IPS-NIHi11 (cell line): Measurements from ENCODE around the gene MICB.
"Not testable (repeated sequence)": the region's sequence is repeated elsewhere in the genome, so short reads cannot be mapped to it uniquely, and the experiment has no call there.

Experiments used
- DNase-seq: peaks from one replicate; pipeline ENCODE4 v3.0.0; 2012; ENCODE audit warnings: mixed read lengths, low spot score

Gene MICB

DNA sequence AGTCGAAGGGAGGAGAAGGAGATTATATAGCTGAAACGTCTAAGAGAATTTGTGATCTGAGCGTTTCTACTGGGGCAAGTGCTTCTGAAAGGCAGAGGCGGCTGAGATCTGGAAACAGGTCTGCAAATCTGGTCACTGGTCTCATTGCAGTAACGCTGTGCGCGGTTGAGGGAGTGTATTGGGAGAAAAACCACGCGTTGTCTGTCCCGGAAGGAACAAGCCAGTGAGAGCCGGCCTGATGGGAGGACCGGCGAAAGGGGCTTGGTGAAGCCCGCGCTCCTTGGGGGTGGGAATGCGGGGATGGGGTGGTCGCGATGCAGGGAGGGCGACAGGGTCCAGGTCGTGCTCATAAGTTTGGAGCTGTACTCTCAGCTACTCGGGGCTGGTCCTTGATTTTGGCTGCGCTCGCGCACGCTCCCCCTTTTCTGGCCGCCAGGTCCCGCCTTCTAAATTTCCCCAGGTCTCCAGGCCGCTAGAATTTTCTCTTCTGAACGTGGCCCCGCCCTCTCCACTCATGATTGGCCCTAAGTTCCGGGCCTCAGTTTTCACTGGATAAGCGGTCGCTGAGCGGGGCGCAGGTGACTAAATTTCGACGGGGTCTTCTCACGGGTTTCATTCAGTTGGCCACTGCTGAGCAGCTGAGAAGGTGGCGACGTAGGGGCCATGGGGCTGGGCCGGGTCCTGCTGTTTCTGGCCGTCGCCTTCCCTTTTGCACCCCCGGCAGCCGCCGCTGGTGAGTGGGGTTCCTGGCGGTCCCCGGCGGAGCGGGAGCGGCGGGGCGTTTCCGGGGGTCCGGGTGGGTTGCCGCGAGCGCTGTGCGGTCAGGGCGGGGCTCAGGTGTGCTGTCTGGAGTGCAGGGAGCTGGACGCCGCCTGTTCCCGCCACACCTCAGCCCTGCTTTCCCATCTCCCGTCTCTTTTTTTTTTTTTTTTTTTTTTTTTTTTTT is at the start of gene MICB:
TSS of gene MICB (plus strand) at position 615 of the 946 bp plus-strand sequence. CDS start at position 664, 49 bp downstream.
- DNase-seq = peak; percentile 82

DNA sequence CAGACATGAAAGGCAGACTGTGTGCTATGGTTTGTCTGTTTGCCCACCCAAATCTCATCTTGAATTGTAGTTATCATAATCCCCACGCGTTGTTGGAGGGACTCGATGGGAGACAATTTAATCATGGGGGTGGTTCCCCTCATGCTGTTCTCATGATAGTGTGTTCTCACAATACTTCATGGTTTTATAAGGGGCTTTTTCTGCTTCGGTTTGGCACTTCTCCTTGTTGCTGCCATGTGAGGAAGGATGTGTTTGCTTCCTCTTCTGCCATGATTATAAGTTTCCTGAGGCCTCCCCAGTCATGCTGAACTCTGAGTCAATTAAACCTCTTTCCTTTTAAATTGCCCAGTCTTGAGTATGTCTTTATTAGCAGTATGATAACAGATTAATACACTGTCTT is 47.2 kb upstream of the MICB start:
- DNase-seq = no peak

DNA sequence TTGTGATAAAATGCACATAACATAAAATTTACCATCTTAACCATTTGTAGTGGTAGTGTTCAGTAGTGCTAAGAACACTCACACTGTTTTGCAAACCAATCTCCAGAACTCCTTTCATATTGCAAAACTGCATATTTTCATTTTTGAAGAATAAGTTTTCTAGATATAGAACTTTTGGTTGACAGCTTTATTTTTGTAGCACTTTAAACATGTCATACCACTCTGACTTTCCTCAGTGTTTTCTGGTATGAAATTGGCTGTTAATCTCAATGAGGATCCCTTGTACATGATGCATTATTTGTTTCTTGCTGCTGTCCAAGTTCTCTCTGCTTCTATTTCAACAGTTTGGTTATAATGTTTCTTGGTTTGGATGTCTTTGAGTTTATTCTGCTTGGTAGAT is 45.1 kb upstream of the MICB start:
- DNase-seq = no peak

DNA sequence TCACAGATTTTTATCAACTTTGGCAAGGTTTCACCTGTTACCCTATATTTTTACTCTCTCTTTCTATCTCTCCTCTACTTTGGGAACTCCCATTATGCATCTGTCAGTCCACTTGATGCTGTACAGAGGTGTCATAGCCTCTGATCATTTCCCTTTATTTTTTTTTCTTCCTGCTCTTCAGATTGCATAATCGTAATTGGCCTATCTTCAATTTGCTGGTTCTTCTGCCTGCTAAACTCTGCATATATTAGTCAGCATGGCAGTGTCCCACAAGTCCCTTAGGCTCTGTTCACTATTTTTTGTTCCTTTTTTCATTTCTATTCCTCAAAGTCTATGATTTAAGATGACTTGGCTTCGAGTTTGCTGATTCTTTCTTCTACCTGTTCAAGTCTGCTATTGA is 44.7 kb upstream of the MICB start:
- DNase-seq = no peak

DNA sequence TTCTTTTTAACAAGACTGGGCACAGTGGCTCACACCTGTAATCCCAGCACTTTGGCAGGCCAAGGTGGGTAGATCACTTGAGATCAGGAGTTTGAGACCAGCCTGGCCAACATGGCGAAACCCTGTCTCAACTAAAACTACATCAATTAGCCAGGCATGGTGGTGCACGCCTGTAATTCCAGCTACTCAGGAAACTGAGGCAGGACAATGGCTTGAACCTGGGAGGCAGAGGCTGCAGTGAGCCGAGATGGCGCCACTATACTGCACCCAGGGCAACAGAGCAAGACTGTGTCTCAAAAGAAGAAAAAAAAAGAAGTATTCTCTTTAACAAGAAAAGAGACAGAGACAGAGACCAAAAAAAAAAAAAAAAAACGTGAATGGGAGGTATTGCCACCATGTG is 38.1 kb upstream of the MICB start:
- not testable (repeated sequence) for DNase-seq

DNA sequence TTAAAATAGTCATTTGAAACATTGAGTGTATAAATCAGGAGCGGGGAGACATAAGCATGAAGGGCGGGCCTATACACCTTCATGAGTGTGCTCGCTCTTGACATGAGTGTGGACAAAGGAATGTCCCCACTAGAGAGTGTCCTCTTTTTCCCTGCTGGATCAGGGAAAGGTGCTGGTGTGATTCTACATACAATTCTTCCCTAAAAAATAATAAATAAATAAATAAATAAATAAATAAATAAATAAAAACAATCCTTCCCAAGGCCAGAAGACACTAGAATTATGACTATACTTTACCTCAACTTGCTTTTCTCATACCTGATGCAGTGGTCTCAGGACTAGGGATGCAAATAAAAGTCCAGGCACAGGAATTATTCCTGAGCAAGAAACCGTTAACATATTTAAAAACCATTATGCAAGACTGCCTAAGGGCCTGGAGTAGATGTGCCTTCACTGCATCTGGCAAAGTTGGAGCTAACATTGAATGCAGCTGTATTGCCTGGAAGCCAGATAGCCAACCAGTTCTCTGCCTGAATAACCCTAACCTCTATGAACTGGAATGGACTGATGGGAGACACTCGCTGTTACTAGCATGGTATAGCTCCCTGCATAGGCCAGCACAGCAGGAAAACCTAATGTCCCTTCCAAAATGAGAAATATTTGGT is 37.5 kb upstream of the MICB start:
- DNase-seq = no peak

DNA sequence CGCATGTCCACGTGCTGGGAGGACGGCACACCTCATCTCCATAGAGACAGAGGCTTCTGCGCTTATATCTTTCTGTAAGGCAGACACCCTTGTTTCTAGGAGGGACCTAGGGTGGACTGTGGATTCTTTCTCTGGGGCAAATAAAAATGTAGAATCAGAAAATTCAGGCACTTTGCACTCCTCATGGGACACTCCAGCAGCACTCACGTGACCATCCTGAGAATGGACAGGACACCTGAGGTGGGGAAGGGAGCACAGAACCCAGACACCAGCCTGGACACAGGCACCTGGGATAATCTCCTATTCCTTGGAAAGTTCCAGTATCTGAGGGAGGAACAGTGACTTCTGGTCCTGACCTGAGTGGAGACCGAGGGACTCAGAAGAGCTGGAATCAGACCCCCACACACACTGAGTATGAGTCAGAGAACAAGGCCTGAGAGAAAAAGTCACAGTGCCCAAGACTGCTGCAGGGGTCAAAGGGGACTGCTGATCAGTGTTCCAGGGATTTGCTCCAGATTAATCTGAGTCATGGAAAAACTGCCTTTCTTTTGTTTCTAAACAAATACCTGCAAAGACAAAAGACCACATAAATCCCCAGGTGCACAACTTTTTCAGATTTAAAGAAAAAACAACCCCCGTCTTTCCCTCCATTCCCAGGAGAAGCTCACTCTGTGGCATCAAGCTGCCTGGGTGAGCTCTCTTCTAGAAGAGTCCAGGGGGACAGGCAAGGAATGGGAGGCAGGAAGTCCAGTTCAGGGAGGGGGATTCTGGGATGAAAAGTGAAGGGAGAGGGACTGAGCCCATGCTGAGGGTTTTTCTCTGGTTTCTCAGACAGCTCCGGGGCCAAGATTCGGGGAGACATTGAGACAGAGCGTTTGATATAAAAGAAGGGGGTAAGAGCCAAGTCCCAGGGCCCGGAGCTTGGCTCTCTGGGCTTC is 35.6 kb upstream of the MICB start:
- DNase-seq = no peak

DNA sequence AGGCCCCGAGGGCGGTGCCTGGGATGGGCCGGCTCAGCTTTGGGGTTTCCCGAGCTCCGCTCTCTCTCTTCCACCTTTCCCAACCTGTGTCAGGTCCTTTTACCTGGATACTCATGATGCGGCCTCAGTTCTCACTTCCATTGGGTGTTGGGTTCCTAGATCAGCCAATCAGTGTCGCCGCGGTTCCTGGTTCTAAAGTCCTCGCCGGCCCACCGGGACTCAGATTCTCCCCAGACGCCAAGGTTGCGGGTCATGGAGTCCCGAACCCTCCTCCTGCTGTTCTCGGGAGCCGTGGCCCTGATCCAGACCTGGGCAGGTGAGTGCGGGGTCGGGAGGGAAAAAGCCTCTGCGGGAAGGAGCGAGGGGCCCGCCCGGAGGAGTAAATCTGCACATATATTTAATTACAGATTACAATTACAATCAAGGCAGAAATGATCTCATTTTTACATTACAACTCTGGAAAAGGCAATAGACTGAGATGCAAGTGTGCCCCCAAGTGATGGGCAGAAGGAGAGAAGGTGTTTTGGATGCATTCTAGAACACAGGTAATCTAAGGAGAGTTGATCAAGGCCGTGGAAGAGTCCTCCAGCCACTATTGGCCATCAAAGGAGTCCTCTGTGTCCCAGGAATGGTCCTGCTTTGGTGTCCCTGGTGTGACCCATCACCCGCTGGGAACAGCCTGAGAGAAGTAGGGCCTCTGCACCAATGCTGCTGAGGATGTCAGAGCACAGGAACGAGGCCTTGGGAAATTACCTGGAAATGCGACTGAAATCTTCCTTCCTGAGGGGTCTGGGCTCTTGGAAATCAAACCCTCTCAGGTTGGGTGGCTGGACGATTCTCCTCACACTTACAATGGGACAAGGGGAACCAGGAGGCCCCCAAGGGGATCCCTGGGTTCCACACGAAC is 34.7 kb upstream of the MICB start:
- DNase-seq = peak; percentile 94

DNA sequence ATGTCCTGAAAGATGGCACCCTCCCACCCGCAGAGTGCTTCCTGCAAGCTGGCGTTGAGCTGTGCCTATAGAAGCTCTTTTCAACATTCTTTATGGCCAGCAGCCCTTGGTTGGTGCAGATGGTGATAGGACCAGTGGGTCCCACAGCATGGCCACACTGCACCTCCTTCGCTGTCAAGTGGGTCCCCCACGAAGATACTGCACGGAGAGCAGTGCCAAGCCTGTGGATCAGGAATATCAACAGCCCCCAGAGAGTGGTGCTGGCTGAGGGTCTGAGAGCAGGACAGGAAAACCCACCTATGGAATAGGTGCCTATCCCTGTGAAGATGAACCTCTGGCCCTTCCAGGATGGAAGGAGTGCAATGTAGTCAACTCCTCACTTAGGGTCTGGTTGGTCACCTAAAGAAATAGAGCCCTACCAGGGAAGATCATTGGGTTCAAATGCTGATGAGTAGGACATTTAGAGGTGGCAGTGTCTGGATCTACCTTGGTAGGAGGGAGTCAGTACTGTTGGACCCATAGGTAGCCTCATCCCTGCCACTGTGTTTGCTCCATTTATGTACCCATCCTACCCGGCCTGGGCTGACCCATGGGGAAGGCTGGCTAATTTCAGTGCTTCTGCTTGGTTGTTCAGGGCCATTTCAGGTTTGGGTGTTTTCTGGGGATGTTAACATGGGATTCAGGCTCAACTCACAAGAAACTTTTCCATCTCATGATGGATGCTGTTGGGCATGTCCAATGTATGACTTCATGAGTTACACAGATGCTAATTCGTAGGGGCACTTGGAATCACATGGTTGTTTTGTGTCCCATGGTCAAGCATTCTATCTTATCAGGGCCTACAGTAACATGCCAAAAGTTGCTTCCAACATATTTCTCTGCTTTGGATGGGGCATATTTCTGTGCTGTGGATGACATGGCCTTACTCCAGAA is 33.4 kb upstream of the MICB start:
- DNase-seq = no peak

DNA sequence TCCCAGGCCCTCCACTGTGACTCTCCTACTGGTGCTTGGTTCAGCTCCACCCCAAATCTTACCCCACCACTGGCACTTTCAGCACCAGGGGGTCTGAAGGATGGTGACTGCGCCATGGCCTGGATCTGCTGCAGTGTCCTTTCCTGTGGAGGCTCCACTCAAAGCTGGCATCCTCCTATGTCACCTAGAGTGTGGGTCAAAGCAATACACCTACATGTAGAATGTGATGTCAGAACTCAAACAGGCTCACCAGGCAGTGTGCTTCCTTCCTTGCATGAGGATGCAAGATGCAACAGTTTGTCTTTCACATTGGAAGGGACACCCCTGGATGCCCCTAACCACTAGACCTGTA is 32.8 kb upstream of the MICB start:
- DNase-seq = no peak

DNA sequence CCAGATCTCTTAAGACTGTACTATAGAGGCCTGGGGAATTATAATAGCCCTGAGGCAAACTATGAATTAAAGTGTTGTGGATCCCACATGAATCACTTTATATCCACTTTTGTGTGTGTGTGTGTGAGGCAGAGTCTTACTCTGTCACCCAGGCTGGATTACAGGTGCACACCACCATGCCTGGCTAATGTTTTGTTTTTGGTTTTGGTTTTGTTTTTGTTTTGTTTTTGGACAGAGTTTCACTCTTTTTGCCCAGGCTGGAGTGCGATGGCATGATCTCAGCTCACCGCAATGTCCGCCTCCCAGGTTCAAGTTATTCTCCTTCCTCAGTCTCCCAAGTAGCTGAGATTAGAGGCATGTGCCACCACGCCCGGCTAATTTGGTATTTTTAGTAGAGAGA is 32.2 kb upstream of the MICB start:
- DNase-seq = no peak

DNA sequence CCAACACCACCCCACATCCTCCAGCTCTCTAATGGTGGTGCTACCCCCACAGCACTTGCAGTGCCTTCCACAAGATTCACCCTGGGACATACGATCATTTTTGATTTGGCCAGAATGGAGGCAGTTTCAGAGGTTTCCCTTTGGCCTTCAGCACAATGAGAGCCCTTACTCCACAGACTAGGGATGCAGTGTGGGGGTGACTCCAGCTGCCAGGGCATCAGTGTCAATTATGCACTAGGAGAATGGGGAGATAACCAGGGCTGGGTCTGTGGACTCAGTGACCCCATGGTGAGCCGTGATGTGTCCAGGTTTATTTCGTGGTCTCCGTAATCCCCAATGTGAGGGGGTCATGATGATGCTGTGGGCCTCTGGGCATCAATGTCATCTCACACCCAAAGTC is 31.5 kb upstream of the MICB start:
- DNase-seq = no peak

DNA sequence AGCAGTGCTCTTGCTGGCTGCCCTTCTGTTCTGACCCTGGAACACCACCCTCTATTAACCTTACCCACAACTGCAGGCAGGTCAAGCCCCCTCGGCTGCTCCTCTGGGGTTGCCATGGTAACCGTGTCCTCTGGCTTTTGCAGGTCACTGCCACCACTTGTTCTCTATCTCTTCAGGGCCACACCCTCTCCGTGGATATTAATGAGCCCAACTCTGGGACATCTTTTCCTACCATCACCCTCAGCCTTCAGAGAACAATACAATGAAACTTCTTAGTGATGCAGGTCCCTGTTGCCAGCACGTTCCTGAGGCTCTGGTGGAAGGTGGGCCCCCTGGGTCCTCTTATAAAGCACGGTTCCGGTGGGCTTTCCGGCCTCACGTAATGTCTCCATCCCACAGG is 30.8 kb upstream of the MICB start:
- no peak for DNase-seq

DNA sequence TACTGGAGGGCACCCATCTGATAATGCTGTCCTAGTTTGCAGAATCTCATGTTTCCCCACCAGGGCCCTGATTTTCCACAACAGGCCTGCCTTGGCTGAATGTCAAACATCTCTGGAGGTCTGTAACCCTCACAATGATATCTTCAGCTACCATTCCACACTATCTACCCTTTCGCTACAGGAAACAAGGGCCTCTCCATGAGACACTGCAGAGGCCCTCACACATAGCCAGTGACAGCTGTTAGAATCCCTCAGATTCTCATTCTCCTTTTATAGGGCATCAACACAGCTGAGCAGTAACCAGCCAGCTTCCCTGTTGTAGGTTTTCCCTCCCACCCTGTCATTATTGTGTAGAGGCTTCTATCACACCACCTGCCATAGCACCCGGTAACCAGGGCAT is 29.6 kb upstream of the MICB start:
- no peak for DNase-seq

DNA sequence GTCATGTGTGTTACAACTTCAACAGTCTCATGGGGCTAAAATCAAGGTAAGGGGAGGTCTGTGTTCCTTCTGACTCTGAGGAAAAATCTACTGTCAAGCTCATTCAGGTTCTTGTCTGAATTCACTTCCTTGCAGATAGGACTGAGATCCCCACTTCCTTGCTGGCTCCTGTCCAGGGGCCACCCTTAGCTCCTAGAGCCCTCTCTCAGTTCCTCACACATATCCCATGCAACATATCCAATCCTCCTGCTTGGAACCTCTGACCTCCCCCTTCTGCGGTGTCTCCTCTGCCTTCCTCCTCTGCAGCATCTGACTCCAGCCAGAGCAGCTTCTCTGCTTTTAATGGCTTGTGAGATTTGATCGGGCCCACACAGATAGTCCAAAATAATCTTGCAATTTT is 27.1 kb upstream of the MICB start:
- no peak for DNase-seq

DNA sequence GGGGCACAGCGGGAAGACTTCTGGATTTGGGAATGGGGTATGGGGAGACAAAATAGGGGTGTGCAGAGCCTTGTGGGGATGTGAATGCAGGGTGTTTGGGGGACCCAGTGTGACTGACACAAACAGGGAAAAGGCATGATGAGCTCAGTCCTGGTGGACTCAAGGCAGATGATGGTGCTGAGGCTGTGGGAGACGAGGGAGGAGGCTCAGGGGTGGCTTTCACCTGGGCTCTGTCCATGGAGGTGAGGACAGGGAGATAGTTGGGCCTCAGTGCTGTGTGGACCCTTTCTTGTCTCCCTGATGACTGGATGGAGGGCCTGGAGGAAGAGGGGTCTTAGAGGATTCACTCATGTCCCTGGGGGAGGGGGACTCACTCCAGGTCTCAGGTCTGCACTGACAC is 26.2 kb upstream of the MICB start:
- no peak for DNase-seq

DNA sequence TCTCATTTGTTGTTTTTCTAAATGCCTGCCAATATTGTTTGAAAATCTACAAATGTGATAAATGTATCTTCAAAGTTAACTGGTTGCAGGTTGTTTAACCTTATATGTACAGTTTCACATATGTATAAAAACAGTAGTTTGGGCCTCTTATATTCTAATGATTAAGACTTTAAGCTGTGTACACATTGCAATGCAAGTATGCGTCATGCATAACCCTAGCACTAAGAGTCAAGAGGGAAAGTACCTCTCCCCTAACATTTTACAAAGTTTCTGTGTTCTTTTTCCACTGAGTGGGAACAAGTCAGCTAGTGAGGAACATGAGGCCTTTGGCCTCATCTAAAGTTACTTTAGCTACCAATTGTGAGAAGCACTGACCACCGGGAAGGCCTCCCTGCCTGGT is 25.7 kb upstream of the MICB start:
- no peak for DNase-seq

DNA sequence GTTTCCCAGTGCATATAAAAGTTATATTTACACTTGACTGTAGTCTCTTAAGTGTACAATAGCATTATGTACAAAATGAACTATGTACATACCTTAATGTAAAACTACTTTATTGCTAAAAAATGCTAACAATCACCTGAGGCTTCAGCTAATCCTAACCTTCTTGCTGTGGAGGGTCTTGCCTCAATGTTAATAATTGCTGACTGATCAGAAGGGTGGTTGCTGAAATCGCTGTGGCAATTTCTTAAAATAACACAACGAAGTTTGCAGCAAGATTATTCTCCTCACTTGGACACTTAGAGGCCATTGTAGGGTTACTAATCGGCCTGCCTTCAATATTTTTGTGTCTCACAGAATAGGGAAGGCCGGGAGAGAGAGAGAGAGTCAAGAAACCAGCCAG is 24.7 kb upstream of the MICB start:
- DNase-seq = no peak

DNA sequence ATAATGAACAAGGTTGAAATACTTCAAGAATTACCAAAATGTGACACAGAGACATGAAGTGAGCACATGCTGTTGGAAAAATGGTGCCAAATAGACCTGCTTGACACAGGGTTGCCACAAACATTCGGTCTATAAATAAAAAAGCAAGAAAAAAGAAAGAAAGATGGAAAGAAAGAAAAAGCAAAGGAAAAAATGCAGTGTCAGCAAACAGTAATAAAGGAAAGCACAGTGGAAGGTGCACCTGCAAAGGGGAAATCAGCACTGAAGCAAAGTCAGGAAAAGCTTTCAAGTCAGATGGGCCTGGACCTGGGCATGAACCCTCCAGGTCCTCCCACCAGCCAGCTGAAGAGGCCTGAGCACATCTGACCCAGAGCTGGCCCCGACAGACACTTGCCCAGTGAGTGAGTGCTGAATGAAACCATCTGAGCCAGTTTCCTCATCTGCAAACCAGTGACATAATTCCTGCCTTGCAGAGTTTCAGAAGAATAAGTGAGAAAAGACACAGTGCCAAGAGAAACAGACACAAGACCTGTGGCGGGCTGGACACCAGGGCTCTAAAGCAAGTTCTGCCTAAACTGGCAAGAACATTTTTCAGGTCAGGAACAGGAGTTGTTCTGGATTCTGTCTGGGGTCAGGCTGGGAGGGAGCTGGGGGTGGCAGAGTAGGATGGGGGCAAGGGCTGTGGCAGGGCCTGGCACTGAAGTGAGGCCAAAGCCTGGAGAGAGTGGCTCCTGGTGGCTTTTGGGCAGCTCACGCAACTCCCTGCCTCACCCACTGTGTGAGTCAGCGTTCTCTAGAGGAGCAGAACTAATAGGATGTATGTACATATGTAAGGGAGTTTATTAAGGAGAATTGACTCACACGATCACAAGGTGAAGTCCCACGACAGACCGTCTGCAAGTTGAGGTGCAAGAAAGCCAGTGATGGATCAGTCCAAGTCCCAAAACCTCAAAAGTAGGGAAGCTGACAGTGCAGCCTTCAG is 23.9 kb upstream of the MICB start:
- no peak for DNase-seq
